Retina (tissue), 1 donor: Measurements from ENCODE around the gene C6orf136.

Experiments used
- DNase-seq: peaks from one replicate; pipeline ENCODE4 v3.0.0-alpha.2; 2016

The C6orf136 gene

DNA sequence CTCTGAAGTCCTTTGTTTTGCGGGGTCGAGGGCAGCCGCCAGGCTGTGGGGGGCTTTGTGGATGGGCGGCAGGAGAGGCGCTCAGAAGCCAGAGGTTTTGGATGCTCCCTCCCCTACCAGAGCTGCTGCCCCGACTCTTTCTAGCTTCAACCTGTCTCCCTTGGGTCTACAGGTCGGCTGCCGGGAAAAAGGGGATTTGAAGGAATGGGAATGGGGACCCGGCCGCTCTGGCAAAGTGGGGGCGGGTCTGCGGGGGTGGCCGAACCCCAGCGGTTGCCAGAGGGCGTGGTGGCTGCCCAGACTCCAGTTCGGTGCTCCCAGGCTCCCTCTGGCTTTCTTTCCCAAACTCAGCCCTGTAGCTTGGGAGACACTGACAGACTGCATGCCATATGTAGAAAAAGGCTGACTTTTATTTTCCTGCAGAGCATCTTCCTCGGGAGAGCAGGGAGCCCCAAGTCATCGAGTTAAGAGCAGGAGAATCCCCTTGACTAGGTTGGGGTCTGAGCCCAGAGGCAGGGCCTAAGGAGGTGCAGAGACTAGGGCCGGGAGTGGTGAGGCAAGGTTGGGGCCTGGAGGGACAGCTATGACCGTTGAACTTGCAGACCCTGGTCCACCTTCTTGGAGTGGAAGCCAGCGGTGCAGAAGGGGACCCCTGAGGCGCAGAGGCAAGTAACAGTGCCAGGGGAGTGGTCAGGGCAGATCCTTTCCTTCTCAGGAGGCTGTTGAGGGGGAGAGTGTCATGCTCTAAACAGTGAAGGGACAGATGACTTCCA lies 40.9 kb downstream of the C6orf136 start:
- DNase-seq = no peak

DNA sequence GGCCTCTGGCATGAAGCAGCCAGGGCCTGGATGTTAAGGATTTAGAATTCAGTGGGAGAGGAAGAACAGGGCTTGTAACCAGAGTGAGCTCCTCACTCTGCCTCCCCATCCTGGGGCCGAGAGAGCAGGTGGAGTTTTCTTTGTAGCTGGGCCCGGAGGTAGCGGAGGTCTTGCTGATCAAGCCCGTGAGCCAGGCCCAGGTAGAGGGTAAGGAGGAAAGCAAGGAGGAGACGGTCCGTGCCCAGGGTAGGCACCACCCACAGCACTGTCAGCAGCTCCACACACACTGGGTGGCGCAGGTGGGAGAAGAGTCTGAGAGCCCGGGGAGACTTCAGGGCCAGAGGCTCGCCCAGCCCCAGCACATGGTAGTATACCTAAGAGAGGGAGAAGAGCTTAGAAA lies 41.6 kb downstream of the C6orf136 start:
- no peak for DNase-seq

DNA sequence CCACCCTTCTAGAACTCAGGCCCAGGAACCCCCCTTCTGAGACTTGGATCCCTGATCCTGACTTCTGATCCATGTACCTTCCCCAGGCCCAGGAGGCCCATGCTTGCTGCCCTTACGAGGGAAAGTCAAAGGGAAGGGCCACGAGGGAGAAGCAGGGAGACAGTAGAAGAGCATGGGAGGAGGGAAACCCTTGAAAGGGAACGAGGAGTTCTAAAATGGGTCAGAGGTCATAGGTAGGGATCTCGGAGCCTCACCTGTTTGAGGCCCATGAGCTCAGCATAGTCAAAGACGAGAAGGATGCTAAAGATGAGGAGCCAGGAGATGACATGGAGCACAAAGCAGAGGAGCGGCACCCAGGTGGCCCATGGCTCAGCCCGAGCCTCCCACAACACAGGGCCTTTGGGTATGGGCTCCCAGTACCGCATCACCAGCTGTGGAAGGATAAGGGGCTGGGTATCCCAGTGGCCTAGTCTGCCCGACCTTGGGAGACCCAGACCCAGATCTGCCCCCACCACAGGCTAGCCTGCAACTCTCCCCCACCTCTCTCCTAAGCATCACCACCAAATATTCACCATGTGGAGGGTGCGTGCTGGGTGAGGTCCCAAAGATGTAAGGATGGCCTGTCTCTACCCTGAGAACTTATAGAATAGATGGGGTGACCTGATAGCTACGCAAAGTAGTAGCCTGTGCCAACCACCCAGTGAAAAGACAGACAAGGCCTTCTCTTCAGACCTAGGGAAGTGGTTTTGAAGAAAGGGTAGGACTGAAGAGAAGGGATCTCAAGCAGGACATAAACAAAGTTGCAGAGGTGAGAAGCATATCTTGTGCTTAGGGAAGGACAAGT lies 42.3 kb downstream of the C6orf136 start:
- DNase-seq = no peak

DNA sequence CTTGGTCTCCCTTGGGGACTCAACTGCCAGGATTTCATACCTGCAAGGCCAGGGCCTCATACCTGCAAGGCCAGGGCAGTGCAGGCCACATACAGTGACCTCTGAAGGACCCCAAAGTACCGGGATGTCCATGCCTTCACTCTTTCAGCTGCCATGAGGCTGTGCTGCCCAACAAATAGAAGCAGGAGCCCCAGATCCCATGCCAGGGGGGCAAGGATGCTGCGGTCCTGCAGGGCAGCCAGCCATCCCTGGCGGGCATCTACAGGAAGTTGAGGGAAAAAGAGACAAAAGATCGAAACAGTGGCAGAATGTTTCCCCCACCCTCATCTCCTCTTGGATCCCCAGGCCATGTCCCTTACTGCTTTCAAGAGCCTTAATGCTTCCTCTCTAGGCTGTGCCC lies 43.1 kb downstream of the C6orf136 start:
- no peak for DNase-seq

DNA sequence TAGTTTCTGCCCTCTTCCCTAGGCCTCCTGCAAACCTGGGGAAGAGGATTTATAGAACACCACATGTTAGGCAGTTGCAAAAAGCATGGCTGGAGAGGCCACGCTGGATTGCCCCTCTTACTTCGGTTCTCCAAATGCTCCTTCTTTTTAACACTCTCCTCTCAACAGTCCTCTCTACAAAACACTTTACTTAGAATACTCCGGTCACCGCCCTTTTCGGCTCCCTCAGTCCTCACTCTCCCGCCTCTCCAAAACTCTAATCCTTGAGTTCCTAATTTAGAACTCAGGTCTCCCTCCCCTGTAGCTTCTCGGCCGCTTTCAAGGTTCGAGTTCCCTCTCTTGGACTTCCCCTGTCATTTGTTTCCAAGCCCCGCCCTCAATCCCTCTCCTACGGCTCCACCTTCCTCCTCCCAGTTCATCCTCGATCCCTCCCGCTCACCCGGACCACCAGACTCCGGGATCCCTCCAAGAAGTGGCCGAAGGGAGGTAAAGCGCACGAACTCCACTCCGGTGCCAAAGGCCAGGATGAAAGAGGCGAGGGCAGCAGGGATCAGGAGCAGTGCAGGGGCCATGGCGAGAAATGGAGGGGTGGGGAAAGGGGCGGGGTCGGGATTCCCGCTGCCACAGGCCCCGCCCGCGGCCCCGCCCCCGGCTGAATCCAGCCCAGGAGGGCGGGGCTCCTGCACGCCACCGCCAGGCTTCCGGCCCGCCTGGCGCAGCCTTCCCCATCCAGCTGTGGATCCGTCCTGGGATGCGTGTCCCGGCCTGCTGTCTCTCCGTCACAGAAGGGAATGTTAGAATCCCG lies 43.7 kb downstream of the C6orf136 start, which contains the start of gene NRM:
Gene NRM (minus strand): TSS at position 582 of the 805 bp plus-strand sequence. CDS start 10 bp downstream, at position 572.
- DNase-seq = peak; percentile 95

DNA sequence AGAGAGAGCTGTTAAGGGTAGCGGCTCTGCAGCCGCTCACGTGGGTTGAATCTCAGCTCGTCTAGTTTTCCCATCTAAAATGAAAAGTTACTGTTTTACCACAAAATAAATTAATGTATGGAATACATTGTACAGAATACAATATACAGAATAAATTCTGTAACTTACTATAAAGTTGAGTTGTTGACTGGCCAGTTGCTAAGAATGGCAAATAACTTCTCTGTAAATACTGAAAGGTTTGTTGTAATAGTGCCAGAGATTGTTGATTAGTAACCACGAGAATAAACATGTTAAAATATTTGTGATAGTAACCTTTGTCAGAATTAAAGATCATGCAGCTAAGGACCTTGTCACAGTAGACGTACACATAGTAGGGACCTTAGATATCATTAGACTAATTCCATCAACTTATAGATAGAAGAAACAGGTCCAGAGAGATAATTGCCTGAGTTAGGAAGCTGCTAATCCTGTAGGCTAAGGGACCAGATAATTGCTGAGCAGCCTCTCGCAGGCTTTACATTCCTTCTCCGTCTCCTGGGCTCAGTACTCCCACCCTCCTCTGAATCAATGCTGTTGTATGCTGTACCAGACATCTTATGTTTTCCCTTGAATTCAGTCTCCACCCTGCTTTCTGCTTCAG lies 44.4 kb downstream of the C6orf136 start:
- DNase-seq = no peak

DNA sequence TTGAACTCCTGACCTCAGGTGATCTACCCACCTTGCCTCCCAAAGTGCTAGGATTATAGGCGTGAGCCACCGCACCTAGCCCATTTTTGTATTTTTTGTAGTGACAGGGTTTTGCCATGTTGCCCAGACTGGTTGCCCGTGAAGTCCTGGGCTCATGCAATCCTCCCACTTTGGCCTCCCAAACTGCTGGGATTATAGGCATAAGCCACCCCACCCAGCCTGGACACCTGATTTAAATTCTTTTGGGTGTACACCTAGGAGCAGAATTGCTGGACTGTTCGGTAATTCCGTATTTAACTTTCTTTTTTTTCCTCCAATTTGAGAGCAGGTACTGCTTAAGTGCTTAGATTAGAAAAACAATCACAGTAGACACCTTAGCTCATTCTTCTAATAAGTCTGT lies 49.5 kb downstream of the C6orf136 start:
- DNase-seq = no peak

DNA sequence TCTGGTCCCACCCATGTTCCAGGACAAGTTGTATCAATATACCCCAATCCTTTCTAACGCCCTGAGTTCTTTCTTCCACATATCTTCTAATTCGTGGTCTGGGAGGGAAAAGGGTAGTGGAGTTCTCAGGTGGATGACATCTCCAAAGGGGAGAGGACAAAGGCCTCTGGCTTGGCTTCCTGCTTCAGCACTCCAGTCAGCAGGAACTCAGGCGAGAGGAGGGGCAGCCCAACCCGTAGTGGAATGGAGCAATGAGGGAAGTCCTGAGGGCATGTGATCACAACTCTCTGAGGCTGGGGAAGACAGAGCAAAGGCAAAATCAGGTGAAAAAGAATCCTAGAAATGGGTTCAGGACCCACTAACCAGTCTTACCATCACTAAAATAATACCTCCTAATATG lies 53.4 kb downstream of the C6orf136 start:
- DNase-seq = no peak
